Measurements from ENCODE around the gene APOC4. TPM values are rescaled to one million over a fixed set of nuclear protein-coding genes. Genes with fewer than 3 reads are reported as not detected.
"Not testable (repeated sequence)": the region's sequence is repeated elsewhere in the genome, so short reads cannot be mapped to it uniquely, and the experiment has no call there.

The APOC4 gene
- polyA plus RNA-seq, 2 of the 4 experiments (the other 2 are of a cell fraction): not detected

DNA sequence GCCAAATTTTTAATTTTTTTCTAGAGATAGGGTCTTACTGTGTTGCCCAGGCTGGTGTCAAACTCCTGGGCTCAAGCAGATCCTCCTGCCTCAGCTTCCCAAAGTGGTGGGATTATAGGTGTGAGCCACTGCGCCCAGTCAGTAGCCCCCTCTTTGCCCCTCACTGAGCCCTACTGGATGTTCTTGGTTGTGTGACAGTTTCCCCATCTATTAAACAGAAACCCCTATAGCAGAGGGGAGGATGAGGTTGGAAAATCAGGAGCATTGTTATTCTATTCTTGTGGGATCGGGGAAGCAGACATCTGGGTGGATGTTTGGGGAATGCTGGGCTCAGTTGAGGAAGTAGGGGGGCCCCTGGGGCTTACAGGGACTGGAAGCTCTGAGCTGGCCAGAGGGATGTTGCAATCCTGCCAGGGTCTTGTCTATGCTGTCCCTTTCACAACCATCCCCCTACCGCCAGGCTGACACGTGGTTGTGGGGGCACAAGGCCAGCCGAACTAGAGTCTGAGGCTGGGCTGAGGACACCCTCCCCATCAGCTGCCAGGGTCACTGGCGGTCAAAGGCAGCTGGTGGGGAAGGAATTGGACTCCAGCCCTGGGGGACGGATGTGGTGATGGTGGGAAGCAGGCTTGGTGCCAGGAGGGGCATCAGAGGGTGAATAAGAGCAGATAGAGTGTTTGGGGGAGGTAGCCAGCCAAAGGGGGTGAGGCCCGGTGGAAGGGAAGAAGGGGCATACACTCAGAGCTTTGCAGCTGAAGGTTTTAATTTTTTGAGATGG lies 16.7 kb upstream of the APOC4 start:
- TF ChIP-seq FOSL2 (IDR thresholded peaks at IDR 0.05) (no peak), FOSL2 (CRISPR knock-in tag; IDR thresholded peaks at IDR 0.05) (no peak), MAZ (IDR thresholded peaks at IDR 0.05; ENCODE audit: borderline replicate concordance, low read depth, low read length) (no peak), MYC (IDR thresholded peaks at IDR 0.05; ENCODE audit: borderline replicate concordance, low read length) (no peak), RFX5 (IDR thresholded peaks at IDR 0.05) (no peak), RAD21 (conservative IDR thresholded peaks at IDR 0.05 in 1 of 2, IDR thresholded peaks at IDR 0.05 in 1 of 2) (no peak), EHMT2 (IDR thresholded peaks at IDR 0.05; ENCODE audit: low read depth) (no peak), HEYL (CRISPR knock-in tag; IDR thresholded peaks at IDR 0.05) (no peak), RNF2 (IDR thresholded peaks at IDR 0.05; ENCODE audit: borderline replicate concordance, low read depth) (no peak)
- TF ChIP-seq, protein P1, sequence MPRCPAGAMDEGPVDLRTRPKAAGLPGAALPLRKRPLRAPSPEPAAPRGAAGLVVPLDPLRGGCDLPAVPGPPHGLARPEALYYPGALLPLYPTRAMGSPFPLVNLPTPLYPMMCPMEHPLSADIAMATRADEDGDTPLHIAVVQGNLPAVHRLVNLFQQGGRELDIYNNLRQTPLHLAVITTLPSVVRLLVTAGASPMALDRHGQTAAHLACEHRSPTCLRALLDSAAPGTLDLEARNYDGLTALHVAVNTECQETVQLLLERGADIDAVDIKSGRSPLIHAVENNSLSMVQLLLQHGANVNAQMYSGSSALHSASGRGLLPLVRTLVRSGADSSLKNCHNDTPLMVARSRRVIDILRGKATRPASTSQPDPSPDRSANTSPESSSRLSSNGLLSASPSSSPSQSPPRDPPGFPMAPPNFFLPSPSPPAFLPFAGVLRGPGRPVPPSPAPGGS (IDR thresholded peaks at IDR 0.05): no peak
- TF ChIP-seq, protein P2, sequence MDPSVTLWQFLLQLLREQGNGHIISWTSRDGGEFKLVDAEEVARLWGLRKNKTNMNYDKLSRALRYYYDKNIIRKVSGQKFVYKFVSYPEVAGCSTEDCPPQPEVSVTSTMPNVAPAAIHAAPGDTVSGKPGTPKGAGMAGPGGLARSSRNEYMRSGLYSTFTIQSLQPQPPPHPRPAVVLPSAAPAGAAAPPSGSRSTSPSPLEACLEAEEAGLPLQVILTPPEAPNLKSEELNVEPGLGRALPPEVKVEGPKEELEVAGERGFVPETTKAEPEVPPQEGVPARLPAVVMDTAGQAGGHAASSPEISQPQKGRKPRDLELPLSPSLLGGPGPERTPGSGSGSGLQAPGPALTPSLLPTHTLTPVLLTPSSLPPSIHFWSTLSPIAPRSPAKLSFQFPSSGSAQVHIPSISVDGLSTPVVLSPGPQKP (IDR thresholded peaks at IDR 0.05; ENCODE audit: low read depth, low read length): no peak
- TF ChIP-seq, protein P3, sequence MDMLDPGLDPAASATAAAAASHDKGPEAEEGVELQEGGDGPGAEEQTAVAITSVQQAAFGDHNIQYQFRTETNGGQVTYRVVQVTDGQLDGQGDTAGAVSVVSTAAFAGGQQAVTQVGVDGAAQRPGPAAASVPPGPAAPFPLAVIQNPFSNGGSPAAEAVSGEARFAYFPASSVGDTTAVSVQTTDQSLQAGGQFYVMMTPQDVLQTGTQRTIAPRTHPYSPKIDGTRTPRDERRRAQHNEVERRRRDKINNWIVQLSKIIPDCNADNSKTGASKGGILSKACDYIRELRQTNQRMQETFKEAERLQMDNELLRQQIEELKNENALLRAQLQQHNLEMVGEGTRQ (IDR thresholded peaks at IDR 0.05): no peak
- TF ChIP-seq, protein P4, sequence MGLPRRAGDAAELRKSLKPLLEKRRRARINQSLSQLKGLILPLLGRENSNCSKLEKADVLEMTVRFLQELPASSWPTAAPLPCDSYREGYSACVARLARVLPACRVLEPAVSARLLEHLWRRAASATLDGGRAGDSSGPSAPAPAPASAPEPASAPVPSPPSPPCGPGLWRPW (IDR thresholded peaks at IDR 0.05): no peak
- DNase-seq (ENCODE audit: low read depth in 1 of 2, low spot score in 1 of 2) (no peak), ATAC-seq (no peak), FAIRE-seq (no peak)
- POLR2A ChIA-PET: no interaction called here
- WGBS (ENCODE audit: missing lambda C conversion rate): 87% methylated on average over 8 of the region's 8 CpGs
- no peak overlapping the region for H3K4me3 ChIP-seq
- H3K4me1 ChIP-seq: peaks cover 15% of the 10 kb centered on the region; the same call in 2 of the 3 replicates
- CTCF ChIA-PET: interaction anchor here (0.6 to 3.4 kb wide), 9 partner anchors 11 to 134 kb away, joined by 3 to 22 read pairs (median 4); partner anchors contain the start of gene APOC1
- no peaks in the 10 kb centered on the region for H3K9me3 ChIP-seq
- no peak overlapping the region for H3K4me2 ChIP-seq
- no peak overlapping the region for H3K27ac ChIP-seq

DNA sequence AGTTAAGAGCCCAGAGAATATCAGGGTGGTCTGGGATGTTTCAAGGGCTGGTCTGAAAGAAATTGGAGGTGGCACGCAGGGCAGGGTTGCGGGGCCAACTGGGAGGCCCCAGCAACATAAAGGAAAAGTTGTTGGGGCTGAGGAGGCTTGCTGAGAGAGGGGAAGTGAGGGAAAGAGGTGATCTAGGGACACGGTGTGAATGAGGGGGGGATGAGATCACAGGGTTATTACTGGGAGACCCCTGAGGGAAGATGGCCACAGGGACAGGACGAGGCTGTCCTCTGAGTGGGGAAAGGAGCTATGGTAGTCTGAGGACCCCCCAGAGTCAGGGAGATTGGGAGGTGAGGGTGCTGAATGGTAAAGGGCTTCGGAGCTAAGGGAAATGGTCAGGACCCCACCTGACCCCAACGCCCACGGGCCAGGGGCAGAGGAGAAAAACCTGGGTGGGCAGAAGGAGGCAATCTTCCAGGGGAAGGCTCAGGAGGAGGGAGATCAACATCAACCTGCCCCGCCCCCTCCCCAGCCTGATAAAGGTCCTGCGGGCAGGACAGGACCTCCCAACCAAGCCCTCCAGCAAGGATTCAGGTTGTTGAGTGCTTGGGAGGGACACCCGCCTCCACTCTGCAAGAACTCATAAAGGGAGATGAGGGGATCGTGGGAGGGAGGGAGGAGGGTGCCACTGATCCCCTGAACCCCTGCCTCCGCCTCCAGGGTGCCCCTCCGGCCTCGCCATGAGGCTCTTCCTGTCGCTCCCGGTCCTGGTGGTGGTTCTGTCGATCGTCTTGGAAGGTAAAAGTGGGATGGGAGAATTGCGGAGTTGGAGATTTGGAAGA lies 15.6 kb upstream of the APOC4 start:
- H3K9me3 ChIP-seq; DNase-seq (ENCODE audit: low read depth in 1 of 2, low spot score in 1 of 2): not testable (repeated sequence)
- FAIRE-seq: peak; percentile 67
- CTCF ChIA-PET: interaction anchor here (0.6 to 3.4 kb wide), 8 partner anchors 8 to 133 kb away, joined by 3 to 22 read pairs (median 5); partner anchors contain the start of gene APOC1
- peak; percentile 33 for TF ChIP-seq ZFP36 (IDR thresholded peaks at IDR 0.05; ENCODE audit: borderline replicate concordance, partially characterized antibody)
- POLR2A ChIA-PET: interaction anchor here (1.2 kb wide), 1 partner anchor 11 kb away, joined by 6 read pairs; no protein-coding TSS in a partner anchor
- Histone ChIP-seq H3K4me3 (peak overlapping the region; percentile 34), H3K4me1 (peaks cover 15% of the 10 kb centered on the region; the same call in 2 of the 3 replicates), H3K4me2 (peak overlapping the region; percentile 85), H3K27ac (peak overlapping the region; percentile 62 to 80)
- 41% methylated on average over 18 of the region's 19 CpGs for whole genome bisulfite sequencing (ENCODE audit: missing lambda C conversion rate)
- peak; percentile 65 to 79 for ATAC-seq

DNA sequence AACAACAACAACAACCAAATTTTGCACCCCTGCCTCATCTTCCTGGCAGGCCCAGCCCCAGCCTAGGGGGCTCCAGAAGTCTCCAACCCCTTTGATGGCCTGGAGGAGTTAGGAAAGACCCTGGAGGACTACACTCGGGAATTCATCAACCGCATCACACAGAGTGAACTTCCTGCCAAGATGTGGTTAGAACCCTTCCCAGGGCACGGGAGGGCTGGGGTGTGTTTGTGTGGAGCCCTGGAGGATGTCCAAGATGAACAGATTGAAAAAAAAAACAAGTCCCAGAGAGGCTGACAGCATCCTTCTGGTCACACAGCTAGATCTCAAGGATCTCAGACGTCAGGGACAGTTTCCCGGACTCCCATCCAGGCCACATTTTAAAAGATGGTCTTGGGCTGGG lies 14.3 kb upstream of the APOC4 start:
- no peak for ATAC-seq
- CTCF ChIA-PET: interaction anchor here (0.7 to 1.8 kb wide), 2 partner anchors 9 to 42 kb away, joined by 3 to 6 read pairs; no protein-coding TSS in a partner anchor
- WGBS (ENCODE audit: missing lambda C conversion rate): 70% methylated on average over 5 of the region's 5 CpGs
- Histone ChIP-seq H3K4me1 (peaks cover 15% of the 10 kb centered on the region; the same call in 2 of the 3 replicates), H3K27ac (peak overlapping the region in 1 of 2 experiments; percentile 80; a peak in 3 of 6 replicates), H3K4me2 (no peak overlapping the region), H3K9me3 (no peaks in the 10 kb centered on the region), H3K4me3 (no peak overlapping the region)
- no peak for FAIRE-seq
- POLR2A ChIA-PET: no interaction called here
- DNase-seq (ENCODE audit: low read depth in 1 of 2, low spot score in 1 of 2): no peak
- no peak for TF ChIP-seq PHF8 (IDR thresholded peaks at IDR 0.05; ENCODE audit: borderline replicate concordance, low read depth)
- no peak for TF ChIP-seq NPAS2 (CRISPR knock-in tag; IDR thresholded peaks at IDR 0.05; ENCODE audit: borderline replicate concordance)

Data from A549 (cell line).